Caki2 (cell line): ENCODE data around the gene EFHC1. TPM values are rescaled to one million over a fixed set of nuclear protein-coding genes. Genes with fewer than 3 reads are reported as not detected.

ENCODE experiments used
- DNase-seq: peaks from one replicate; pipeline ENCODE4 v3.0.0-alpha.2; 2015; ENCODE audit warnings: low read depth
- in situ Hi-C: cut with HindIII; loops from 2 replicates; pipeline ENCODE4 v1.10.0; 2016; ENCODE audit warnings: low sequenced_read_pairs, low pct_unique_long_range_greater_than_20kb, mixed read lengths
- total RNA-seq: library from RNA; depleted of rRNA; stranded (reverse); fragments of >200 nt; shearing (Covaris generic); gene quantifications from 2 replicates; pipeline ENCODE4 v1.2.3, GENCODE V29; 2014; ENCODE audit warnings: low replicate concordance

Gene EFHC1
- total RNA-seq, 1 experiment from 2014 or later = 22.5 TPM

DNA sequence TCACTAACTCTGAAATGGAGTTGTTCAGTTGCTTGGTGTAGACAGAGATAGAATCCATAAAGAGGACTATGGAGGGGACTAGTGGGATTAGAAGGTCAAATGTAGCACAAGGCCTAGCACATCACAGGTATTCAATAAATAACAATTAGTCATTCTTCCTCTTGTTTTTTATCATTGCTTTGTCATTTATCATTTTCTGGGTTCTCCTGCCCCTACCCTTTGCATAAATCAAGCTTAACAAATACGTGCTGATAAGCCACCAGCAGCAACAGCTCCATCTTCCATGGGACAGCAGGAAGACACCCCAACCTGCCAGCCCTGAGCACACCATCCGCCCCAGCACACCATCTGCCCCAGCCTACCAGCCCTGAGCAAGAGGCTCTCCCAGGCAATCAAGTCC is 133.6 kb downstream of the EFHC1 start:
- no peak for DNase-seq
- in situ Hi-C loops = no loop called here

DNA sequence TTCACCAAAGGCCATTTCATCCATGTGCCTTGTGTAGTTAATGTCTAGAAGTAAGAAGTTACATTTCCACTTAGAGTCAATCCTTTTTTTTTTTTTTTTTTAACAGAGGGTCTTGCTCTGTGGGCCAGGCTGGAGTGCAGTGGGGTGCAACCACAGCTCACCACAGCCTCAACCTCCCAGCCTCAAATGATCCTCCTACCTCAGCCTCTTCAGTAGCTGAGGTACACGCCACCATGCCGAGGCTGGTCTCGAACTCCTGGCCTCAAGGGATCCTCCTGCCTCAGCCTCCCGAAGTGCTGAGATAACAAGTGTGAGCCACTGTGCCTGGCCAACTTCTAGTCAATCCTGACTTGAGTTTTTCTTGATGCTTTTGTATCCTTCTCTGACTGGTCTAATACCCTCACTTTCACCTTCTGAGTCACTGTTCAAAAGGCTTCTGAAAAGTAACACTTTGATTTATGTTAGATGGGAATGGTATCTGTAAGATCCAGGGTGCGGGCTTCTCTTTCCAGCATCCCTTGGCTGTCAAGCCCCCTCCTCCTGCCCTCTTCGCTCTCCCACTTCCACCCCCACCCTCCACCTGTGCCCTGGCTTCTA is 134.6 kb downstream of the EFHC1 start:
- in situ Hi-C loops = no loop called here
- DNase-seq = no peak

DNA sequence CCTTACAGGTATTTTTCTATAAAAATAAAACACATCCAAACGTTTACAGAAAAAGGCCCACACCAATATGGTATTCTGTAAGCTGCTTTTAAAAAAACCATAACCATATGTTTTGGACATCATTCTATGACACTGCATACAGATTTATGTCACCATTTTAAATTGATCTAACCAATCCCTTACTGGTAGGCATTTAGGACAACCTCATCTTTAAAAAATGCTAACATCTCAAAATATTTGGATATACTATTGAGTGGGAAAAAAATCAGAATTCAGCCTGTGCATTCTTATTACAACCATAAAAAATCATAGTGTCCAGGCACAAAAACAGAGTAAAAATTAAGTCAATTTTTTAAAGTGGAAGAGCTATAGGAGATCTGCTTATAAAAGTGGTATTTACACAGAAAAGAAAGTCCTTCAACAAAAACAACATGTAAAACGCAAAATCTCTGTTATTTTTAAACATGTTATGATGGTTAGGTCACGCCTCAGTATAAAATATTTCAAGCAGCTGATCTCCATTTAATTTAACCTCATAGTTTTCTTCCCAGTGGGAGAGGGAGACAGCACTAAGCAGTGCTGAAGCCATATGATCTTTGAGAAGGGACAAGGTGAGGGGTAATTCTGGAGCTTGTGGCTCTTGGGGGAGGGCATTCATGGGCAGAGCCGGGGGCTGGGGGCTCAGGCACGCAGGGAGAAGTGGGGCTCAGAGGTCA is 135.5 kb downstream of the EFHC1 start:
- no peak for DNase-seq
- in situ Hi-C loops = no loop called here

DNA sequence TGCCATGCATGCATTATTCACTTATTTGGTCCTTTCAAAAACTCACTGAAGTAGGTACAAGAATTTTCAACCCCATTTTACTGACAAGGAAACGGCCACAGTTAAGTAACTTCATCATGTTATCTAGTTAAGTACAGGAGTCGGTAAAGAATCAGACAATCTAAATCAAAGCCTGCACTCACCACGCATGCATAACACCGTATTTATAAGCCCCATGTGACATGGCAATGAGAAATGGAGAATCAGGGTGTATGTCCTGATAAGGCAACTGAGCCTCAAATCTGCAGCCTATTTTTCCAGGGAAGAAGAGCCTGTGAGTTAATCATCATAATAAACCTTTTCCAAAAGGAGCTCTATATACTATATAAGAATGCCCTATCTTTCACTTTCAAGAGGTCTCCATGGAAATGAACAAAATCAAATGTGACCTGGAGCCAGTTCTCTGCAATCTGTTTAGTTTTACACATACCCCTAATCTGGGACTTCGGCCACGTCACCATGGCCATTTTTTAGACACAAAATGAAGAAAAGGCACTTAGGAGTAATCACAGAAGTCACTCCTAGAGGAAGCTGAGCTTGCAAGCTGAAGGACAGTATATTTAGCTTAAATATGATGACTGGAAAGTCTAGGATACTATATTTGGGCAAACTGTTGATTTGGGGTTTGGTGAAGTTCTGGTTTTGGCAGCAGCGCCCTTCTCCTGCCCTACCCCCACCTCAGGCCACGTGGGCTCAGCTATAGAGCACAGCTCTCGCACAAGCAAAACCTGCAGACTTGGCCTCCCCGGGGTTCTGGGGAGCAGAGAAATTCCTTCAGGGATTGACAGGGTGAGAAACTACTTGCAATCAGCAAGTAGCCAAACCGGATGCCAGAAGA is 137.5 kb downstream of the EFHC1 start:
- DNase-seq = no peak
- in situ Hi-C loops = no loop called here

DNA sequence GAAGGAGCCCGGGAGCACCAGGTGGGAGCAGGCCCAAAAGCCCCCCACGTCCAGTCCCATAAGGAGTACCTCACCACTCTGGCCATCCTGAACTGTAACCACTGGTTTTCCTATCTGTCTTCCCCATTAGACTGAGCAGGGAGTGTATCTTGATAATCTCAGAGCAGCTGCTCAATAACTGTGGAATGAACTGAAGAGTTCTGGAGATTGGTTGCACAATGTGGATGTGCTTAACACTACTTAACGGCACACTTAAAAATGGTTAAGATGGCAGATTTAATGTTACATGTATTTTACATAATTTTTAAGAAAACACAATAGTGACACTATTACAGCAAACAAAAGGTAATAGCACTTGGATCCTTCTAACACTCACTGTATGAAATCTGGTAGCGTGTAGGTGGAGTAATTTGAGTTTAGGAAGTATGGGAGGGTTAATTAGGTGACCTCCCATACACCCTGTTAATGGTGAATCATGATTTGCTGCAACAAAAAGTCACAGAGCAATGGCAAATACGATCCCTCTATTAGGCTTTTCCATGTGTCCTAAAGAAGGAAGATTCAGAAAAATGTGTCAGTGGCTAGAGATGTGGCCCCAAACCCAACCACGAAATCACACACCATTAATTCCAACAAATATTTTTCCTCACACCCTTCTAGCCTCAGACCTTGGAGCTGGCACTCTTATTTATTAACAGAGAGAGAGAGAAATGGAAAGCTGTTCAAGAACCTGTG is 138.3 kb downstream of the EFHC1 start:
- peak; percentile 21 for DNase-seq
- in situ Hi-C loops = no loop called here

DNA sequence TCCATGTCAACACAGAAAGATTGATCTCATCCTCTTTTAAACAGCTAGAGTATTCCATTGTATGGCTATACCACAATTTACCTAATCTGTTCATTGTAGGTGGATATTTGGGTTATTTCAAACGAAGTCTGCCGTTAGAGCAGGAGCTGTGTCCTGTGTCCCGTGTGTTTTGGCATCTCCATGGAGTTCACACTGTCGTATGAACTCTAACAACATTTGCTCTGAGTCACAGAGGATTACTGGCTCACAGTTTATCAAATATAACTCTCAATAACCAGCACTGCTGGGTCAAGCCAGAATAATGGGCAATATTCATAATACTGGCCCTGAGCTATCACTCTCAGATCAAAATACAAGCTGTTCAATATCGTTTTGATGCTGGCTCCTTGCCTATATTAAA is 140.3 kb downstream of the EFHC1 start:
- DNase-seq = no peak
- in situ Hi-C loops = no loop called here

DNA sequence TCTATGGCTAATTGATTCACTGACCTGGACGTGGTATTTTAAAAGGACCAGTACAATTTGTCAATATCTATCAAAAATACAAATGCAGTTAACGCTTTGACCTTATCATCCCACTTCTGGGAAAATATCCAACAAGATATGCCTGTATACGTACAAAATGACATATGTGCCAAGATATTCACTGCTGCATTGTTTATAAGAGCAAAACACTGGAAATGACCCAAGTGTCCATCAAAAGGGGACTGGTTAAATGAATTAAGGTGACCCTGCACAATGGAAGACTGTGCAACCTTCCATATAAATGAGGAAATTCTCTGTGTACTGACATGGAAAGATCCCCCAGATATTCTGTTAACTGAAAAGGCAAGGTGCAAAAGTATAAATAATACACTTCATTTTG is 142.8 kb downstream of the EFHC1 start:
- in situ Hi-C loops = no loop called here
- no peak for DNase-seq

DNA sequence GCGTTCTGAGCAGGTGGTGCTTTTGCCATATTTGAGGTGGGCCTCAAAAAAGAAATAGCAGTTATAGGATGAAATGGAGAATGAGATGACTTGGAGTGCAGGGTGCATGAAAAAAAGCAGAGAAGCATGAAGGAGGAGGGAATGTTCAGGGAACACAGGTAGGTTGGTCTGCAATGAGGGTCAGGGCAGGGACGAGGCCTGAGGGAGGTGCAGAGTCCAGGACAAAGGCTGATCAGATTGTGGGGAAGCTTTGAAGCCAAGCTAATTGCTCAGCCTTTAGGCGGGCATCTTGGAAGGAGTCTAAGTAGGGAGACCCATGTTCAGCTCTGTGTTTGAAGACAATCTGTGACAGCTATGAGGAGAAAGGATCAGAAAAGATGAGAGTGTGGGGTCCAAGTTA is 144.7 kb downstream of the EFHC1 start:
- no peak for DNase-seq
- in situ Hi-C loops = no loop called here

DNA sequence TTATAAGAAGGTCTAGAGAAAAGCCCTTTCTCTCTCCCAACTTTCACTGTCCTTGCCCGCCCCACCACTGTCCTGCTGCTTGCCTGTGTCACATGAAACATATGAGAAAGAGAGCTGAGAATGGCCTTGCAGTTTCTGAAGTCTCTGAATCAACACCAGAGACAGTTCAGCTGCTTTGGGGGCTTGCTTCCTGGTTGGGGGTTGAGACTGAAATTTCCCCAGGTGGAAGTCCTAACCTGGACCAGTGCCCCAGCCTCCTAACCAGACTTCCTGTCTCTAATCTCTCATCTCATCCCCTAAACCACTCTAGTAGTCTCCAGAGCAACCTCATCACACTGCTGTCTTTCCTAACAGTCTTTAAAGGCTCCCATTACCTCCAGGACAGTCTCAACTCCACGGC is 146.1 kb downstream of the EFHC1 start:
- DNase-seq = no peak
- in situ Hi-C loops = no loop called here

DNA sequence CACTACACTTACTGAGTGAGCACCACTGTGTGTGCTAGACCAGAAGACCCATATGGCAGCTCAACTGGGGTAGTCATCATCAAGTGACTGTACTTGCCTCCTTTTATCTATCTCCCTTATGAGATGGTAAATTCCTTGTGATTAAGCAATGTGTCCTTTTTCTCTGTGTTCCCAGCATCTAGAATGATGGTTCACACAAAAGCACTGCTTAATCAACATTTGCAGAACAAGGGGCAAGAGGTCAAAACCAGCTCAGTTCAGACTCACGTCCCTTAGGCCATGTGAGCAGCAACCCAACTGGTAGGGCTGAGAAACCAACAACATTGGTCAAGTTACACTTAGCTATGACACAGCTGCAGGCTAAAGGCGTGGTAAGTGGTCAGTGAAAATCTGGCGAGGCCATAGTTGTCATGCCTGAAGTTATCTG is 146.7 kb downstream of the EFHC1 start:
- peak; percentile 64 for DNase-seq
- in situ Hi-C loops = no loop called here

DNA sequence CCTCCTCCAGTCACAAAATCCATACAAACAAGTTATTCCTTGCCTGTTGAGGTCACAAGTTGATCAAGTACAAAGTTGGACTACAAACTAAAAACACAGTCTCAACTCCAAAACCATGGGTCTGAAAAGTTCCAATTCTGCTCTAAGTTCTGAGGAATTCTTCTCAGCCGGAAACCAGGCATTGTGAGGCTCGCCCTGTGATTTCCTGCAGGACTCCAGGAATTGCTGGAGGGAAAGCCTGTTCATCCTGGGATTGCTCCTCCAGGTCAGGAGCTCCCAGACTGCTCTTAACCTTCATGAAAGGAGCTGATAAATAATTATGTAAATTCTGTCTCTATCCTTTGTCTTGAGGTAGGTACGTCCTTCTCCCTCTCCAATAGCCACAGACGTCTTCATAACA is 148.2 kb downstream of the EFHC1 start:
- no peak for DNase-seq
- in situ Hi-C loops = no loop called here

DNA sequence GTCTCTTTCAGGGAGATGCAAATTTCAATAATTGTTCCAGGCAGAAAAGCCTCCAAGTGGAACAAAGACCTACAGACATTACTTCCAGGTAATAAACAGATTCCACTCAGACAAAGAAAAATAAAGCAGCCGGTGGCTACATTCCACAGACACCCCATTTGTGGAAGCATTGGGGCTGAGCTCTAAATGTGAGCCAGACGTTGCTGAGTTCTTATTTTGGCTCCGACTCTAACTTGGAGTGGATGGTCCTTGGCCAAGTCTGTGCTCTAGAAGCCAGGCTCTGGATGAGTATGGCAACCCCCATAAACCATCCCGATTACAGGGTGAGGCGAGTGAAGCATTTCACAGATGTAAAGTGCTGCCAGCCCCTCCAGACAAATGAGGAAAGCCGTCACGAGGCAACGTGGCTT is 150.2 kb downstream of the EFHC1 start:
- DNase-seq = no peak
- in situ Hi-C loops = no loop called here

DNA sequence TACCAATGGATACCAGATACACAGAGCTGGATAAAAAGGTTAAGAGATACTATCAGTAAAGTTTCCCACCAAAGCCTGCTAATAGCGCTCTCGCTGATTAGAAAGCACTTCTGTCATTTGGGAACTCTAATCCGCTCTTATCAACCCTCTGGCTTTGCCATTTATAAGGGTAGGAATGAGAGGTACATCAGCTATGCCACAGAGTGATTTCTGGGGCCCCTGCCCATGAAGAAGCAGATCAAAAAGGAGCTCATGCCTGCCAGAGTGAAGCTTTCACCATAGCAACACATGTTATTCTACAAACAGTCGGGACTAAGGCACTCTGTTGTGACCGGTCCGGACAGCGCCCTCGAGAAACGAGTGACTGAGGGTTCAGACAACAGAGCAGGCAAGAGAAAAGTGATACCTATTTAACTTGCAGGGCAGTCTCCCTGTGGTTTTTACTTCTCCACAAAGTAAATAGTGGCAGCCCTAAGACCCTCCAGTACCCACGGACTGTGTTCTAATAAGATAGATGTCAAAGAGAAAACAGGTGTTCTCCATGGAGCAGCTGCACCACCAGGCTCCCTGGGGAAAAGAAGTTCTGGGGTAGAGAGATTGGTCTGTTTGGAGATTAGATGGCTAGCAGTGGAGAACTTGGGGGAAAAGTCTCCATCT is 151.1 kb downstream of the EFHC1 start:
- in situ Hi-C loops = no loop called here
- DNase-seq = no peak

DNA sequence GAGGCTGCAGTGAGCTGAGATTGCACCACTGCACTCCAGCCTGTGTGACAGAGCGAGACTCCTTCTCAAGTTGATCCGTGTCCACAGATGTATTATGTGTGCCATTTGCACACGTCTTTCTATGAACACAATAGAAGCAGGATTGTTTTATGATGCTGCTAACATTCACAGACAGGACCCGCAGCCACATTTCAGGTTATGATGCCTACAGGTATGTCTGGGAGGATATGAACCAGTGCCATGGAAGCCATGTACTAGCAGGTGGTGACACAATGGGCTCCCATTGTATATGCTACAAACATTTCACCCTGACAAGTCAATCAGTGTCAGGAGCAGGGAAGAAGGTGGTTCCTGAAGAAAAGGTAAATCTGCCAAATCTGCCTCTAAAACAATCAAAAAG is 152.4 kb downstream of the EFHC1 start:
- no peak for DNase-seq
- in situ Hi-C loops = no loop called here

DNA sequence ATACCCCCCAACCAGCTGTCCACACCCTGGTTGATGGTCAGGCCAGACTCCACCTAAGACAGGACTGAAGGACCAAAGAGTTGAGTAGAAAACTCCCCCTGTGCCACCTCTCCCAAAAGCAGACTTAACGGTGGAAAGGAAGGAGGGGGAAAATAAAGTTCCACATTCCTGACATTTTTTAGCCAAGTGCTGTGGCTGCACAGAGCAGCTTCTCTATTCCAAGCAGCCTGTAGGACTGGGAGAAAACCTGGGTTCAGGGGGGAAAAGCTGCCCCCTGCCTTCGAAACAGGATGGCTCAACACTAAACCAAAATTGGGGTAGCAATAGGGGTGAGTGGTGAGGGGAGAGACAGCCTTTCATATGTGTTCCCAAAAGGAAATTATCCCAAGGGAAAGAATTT is 153.2 kb downstream of the EFHC1 start:
- in situ Hi-C loops = no loop called here
- no peak for DNase-seq
